Uterus (tissue), 2 donors: ENCODE data around the gene TIMM44.

Experiments used
- CTCF ChIP-seq, 4 experiments: fragments of 200-600 bp in 2 of 4; fragments of 450-650 bp in 2 of 4; sonication (generic) in 2 of 4; IDR thresholded peaks; one replicate each; pipeline ENCODE4 v1.5.1; 2016 to 2019; ENCODE audit warnings: antibody characterized with exemption in 4 of 4, mild to moderate bottlenecking in 2 of 4, moderate library complexity in 1 of 4
- POLR2A ChIP-seq, 2 donors: fragments of 450-650 bp; IDR thresholded peaks; one replicate each; pipeline ENCODE4 v1.6.1; 2016; ENCODE audit warnings: antibody characterized with exemption in 2 of 2, mild to moderate bottlenecking in 1 of 2, moderate library complexity in 1 of 2

DNA sequence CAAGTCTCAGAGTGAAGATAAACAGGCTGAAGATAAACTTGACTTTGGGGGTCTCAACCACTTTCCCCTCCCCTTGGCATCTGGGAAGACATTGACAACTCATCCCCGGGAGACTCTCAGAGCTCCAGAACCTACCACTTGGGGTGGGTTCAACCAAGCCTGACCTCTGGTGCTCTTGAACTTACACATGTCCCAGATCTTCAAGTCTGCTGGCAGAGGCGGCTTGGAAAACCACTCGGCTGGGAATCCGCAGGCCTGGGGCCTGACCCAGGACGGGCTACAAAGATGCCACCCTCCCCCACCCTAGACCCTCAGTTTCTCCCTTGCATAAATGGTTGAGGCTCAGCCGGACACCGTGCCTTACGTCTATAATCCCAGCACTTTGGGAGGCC lies 54.6 kb downstream of the TIMM44 start:
- TF ChIP-seq CTCF (IDR thresholded peaks at IDR 0.05), result no peak
- TF ChIP-seq POLR2A (IDR thresholded peaks at IDR 0.05), result no peak
